ENCODE results near the gene CRADD.

- no peak for TF ChIP-seq EGR1 (IDR thresholded peaks at IDR 0.05)
- TF ChIP-seq USF1 (IDR thresholded peaks at IDR 0.05), result no peak
- TF ChIP-seq EP300 (IDR thresholded peaks at IDR 0.05; ENCODE audit: borderline replicate concordance), result no peak
- no peak for TF ChIP-seq TCF12 (IDR thresholded peaks at IDR 0.05; ENCODE audit: low read depth)
- TF ChIP-seq, protein P1, sequence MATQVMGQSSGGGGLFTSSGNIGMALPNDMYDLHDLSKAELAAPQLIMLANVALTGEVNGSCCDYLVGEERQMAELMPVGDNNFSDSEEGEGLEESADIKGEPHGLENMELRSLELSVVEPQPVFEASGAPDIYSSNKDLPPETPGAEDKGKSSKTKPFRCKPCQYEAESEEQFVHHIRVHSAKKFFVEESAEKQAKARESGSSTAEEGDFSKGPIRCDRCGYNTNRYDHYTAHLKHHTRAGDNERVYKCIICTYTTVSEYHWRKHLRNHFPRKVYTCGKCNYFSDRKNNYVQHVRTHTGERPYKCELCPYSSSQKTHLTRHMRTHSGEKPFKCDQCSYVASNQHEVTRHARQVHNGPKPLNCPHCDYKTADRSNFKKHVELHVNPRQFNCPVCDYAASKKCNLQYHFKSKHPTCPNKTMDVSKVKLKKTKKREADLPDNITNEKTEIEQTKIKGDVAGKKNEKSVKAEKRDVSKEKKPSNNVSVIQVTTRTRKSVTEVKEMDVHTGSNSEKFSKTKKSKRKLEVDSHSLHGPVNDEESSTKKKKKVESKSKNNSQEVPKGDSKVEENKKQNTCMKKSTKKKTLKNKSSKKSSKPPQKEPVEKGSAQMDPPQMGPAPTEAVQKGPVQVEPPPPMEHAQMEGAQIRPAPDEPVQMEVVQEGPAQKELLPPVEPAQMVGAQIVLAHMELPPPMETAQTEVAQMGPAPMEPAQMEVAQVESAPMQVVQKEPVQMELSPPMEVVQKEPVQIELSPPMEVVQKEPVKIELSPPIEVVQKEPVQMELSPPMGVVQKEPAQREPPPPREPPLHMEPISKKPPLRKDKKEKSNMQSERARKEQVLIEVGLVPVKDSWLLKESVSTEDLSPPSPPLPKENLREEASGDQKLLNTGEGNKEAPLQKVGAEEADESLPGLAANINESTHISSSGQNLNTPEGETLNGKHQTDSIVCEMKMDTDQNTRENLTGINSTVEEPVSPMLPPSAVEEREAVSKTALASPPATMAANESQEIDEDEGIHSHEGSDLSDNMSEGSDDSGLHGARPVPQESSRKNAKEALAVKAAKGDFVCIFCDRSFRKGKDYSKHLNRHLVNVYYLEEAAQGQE (IDR thresholded peaks at IDR 0.05; ENCODE audit: low read depth), result no peak
- TF ChIP-seq, protein P2, sequence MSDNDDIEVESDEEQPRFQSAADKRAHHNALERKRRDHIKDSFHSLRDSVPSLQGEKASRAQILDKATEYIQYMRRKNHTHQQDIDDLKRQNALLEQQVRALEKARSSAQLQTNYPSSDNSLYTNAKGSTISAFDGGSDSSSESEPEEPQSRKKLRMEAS (IDR thresholded peaks at IDR 0.05), result no peak
- no peak for TF ChIP-seq YY1 (IDR thresholded peaks at IDR 0.05; ENCODE audit: low read depth)
- TF ChIP-seq ZBTB7A (IDR thresholded peaks at IDR 0.05; ENCODE audit: low read depth), result no peak
Observed at GRCh38 chr12:93846936-93847516, 169.9 kb downstream of the CRADD start.
